Neural cell (in vitro differentiated cells): ENCODE results near the gene FAM193B. TPM values are rescaled to one million over a fixed set of nuclear protein-coding genes. Genes with fewer than 3 reads are reported as not detected.

Source experiments
- H2AFZ ChIP-seq: fragments of 200-600, 300-800 bp; sonication (generic), shearing (Covaris generic); 2 replicates; pipeline ENCODE4 v1.6.0; 2014; ENCODE audit warnings: low read depth, mild to moderate bottlenecking, antibody characterized with exemption, low read length, moderate library complexity
- H3F3A ChIP-seq: fragments of 200-600 bp; shearing (Covaris generic); 2 replicates; pipeline ENCODE4 v1.6.1; 2016; ENCODE audit warnings: mild to moderate bottlenecking, moderate library complexity, mixed read lengths, antibody characterized with exemption, low read length; ENCODE audit not compliant: insufficient read depth, poor library complexity, severe bottlenecking
- H3K27ac ChIP-seq: fragments of 200-600, 300-800 bp; sonication (generic), shearing (Covaris generic); 2 replicates; pipeline ENCODE4 v1.5.1; 2014; ENCODE audit warnings: mild to moderate bottlenecking, low read length, moderate library complexity
- H3K27me3 ChIP-seq: fragments of 300-800, 200-600 bp; sonication (generic), shearing (Covaris generic); 2 replicates; pipeline ENCODE4 v1.6.0; 2014; ENCODE audit warnings: mild to moderate bottlenecking, low read depth, low read length, moderate library complexity; ENCODE audit not compliant: insufficient read depth
- H3K36me3 ChIP-seq: fragments of 300-800, 200-600 bp; sonication (generic), shearing (Covaris generic); 2 replicates; pipeline ENCODE4 v1.5.1; 2014; ENCODE audit warnings: mild to moderate bottlenecking, antibody characterized with exemption, low read length, moderate library complexity; ENCODE audit not compliant: insufficient read depth
- H3K4me2 ChIP-seq: fragments of 300-800, 200-600 bp; sonication (generic), shearing (Covaris generic); 2 replicates; pipeline ENCODE4 v1.6.0; 2014; ENCODE audit warnings: mild to moderate bottlenecking, low read length
- H3K4me3 ChIP-seq: fragments of 300-800, 200-600 bp; sonication (generic), shearing (Covaris generic); 2 replicates; pipeline ENCODE4 v1.5.1; 2014; ENCODE audit warnings: mild to moderate bottlenecking, low read length, moderate library complexity
- H3K79me2 ChIP-seq: fragments of 200-600 bp; shearing (Covaris generic); replicated peaks from 2 replicates; pipeline ENCODE4 v1.6.0; 2014; ENCODE audit warnings: mild to moderate bottlenecking, low read length, moderate library complexity; ENCODE audit not compliant: insufficient read depth
- H3K9ac ChIP-seq: fragments of 300-800, 200-600 bp; sonication (generic), shearing (Covaris generic); 2 replicates; pipeline ENCODE4 v1.6.1; 2016; ENCODE audit warnings: mild to moderate bottlenecking, low read length, mixed read lengths
- H3K9me2 ChIP-seq: fragments of 200-600 bp; shearing (Covaris generic); 2 replicates; pipeline ENCODE4 v1.6.1; 2016; ENCODE audit warnings: mild to moderate bottlenecking, low read length, mixed read lengths; ENCODE audit not compliant: insufficient read depth
- H3K9me3 ChIP-seq: fragments of 200-600, 300-800 bp; sonication (generic), shearing (Covaris generic); 2 replicates; pipeline ENCODE4 v1.6.1; 2016; ENCODE audit warnings: mild to moderate bottlenecking, mixed run types, low read length, moderate library complexity, mixed read lengths
- H4K20me1 ChIP-seq: fragments of 200-600 bp; shearing (Covaris generic); 2 replicates; pipeline ENCODE4 v1.6.1; 2016; ENCODE audit warnings: mild to moderate bottlenecking, mixed run types; ENCODE audit not compliant: insufficient read depth
- CTCF ChIP-seq: fragments of 450-650 bp; IDR thresholded peaks from 2 replicates; pipeline ENCODE4 v1.5.1; 2014; ENCODE audit warnings: antibody characterized with exemption, mild to moderate bottlenecking, moderate library complexity; ENCODE audit not compliant: poor library complexity, severe bottlenecking
- EP300 ChIP-seq: fragments of 450-650 bp; conservative IDR thresholded peaks from 2 replicates; pipeline ENCODE4 v1.6.1; 2014; ENCODE audit warnings: antibody characterized with exemption, mild to moderate bottlenecking, moderate library complexity; ENCODE audit not compliant: poor library complexity, severe bottlenecking
- EZH2 ChIP-seq: fragments of 200-600, 300-800 bp; shearing (Covaris generic), sonication (generic); IDR thresholded peaks from 2 replicates; pipeline ENCODE4 v1.6.1; 2014; ENCODE audit warnings: antibody characterized with exemption, low read length, borderline replicate concordance, mild to moderate bottlenecking; ENCODE audit not compliant: insufficient read depth, poor library complexity, severe bottlenecking
- MXI1 ChIP-seq: fragments of 450-650 bp; conservative IDR thresholded peaks from 2 replicates; pipeline ENCODE4 v1.6.1; 2014; ENCODE audit warnings: antibody characterized with exemption, mild to moderate bottlenecking; ENCODE audit not compliant: poor library complexity, severe bottlenecking
- POLR2AphosphoS5 ChIP-seq: IDR thresholded peaks from 2 replicates; pipeline ENCODE4 v1.6.1; 2012
- RAD21 ChIP-seq: fragments of 450-650 bp; conservative IDR thresholded peaks from 2 replicates; pipeline ENCODE4 v1.6.1; 2014; ENCODE audit warnings: antibody characterized with exemption, mild to moderate bottlenecking, moderate library complexity
- REST ChIP-seq: IDR thresholded peaks from 2 replicates; pipeline ENCODE4 v1.6.1; 2012; ENCODE audit warnings: borderline replicate concordance
- SMC3 ChIP-seq: fragments of 450-650 bp; conservative IDR thresholded peaks from 2 replicates; pipeline ENCODE4 v1.6.1; 2014; ENCODE audit warnings: antibody characterized with exemption, mild to moderate bottlenecking, moderate library complexity; ENCODE audit not compliant: poor library complexity
- TAF1 ChIP-seq: IDR thresholded peaks from 2 replicates; pipeline ENCODE4 v1.6.1; 2012; ENCODE audit warnings: low read depth
- polyA plus RNA-seq: library from polyadenylated mRNA; depleted of rRNA; stranded (reverse); fragments of >200 nt; gene quantifications from 2 replicates; pipeline ENCODE4 v1.2.3, GENCODE V29; 2014

The FAM193B gene
- polyA plus RNA-seq, 1 donor from 2014 or later: 79.2 TPM

GRCh38 chr5:177478711-177479646 lies 75.4 kb downstream of the FAM193B start:
- Histone ChIP-seq H4K20me1 (no peaks in the 10 kb centered on the region), H3K79me2 (no peaks in the 10 kb centered on the region), H3K9ac (no peak overlapping the region), H3K9me2 (no peaks in the 10 kb centered on the region), H3K4me2 (no peak overlapping the region), H2AFZ (no peak overlapping the region), H3F3A (no peaks in the 10 kb centered on the region), H3K27ac (no peak overlapping the region), H3K9me3 (no peaks in the 10 kb centered on the region), H3K36me3 (no peaks in the 10 kb centered on the region), H3K27me3 (no peaks in the 10 kb centered on the region), H3K4me3 (no peak overlapping the region)
- TF ChIP-seq POLR2AphosphoS5 (no peak), TAF1 (no peak), EZH2 (no peak), EP300 (no peak), REST (no peak), SMC3 (no peak), MXI1 (no peak), CTCF (no peak), RAD21 (no peak)

GRCh38 chr5:177477701-177478477 lies 76.5 kb downstream of the FAM193B start:
- Histone ChIP-seq H3K4me3 (no peak overlapping the region), H3K4me2 (no peak overlapping the region), H3K79me2 (peaks cover under 1% of the 10 kb centered on the region), H2AFZ (no peak overlapping the region), H3K36me3 (no peaks in the 10 kb centered on the region), H3K9ac (no peak overlapping the region), H3K9me3 (no peaks in the 10 kb centered on the region), H3K9me2 (no peaks in the 10 kb centered on the region), H4K20me1 (no peaks in the 10 kb centered on the region), H3K27ac (no peak overlapping the region), H3K27me3 (no peaks in the 10 kb centered on the region), H3F3A (no peaks in the 10 kb centered on the region)
- TF ChIP-seq CTCF (no peak), EP300 (no peak), REST (no peak), RAD21 (no peak), EZH2 (no peak), TAF1 (no peak), MXI1 (no peak), SMC3 (no peak), POLR2AphosphoS5 (no peak)
